Activated naive CD4-positive, alpha-beta T cell treated with Interleukin-2 at 50 U/mL for 16 hours (primary cell): ENCODE results near the gene PARD3.
"Not testable (repeated sequence)": the region's sequence is repeated elsewhere in the genome, so short reads cannot be mapped to it uniquely, and the experiment has no call there.

ENCODE experiments used
- DNase-seq: peaks from one replicate; pipeline ENCODE4 v3.0.0-alpha.2; 2020

Gene PARD3

GRCh38 chr10:34275626-34276130 is 539.4 kb downstream of the PARD3 start:
- DNase-seq: no peak

DNA sequence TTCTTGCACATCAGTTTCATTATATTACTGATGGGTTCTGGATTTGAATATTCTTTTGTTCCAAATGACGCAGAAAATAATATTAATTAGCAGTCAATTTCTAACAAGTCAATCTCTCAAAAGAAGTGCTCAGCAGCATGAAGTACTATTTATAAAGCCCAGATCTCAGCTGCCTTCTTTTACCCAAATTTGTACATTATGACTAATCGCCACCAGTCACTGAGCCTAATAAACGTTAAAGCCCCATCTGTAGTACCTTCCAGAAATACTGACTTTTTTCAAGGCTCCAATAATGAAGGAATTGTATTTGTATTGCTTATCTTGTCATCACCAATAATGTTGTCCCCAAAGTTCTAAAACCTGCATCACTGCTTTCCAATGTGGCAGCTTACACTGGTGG is 540.2 kb downstream of the PARD3 start:
- DNase-seq: no peak

- DNase-seq: no peak
Measured at GRCh38 chr10:34273340-34273739, 541.8 kb downstream of the PARD3 start.

- no peak for DNase-seq
Measured at GRCh38 chr10:34272316-34272715, 542.8 kb downstream of the PARD3 start.

- not testable (repeated sequence) for DNase-seq
Measured at GRCh38 chr10:34268410-34268809, 546.7 kb downstream of the PARD3 start.

DNA sequence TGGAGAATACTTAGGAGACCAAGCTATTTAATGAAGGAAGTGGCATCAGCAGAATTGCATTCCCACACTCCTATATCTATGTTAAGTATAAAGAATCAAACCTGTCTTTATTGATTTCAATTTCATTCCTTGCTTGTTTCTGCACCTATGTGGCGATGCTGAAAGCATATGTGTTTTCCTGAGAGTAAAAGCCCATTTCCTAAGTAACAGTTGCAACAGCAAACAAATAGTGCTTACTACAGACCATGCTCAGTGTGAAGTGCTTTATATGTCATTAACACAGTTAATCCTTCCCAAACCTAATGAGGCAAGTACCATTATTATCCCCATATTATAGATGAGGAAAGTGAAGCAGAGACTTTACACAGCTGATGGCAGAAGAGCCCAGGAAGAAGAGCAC is 552.1 kb downstream of the PARD3 start:
- no peak for DNase-seq

DNA sequence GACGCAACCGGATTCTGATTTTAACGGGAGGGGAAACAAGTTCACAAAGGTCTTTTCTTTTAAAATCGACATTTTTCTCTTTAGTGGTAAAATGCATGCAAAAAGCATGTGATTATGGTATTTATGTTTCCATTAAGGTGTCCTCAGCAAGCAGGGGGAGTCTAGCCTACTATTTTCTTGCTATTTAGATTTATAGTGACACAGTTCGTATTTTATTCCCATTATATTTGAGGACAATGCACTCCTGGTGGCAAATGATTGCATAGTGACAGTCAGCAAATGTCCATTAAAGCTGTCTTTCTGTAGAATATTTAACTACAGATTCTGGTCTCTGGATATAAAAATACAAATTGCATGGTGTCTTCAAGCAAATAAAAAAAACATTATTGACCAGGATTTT is 554.2 kb downstream of the PARD3 start:
- DNase-seq: no peak

GRCh38 chr10:34256216-34256615 is 558.9 kb downstream of the PARD3 start:
- DNase-seq: no peak

GRCh38 chr10:34255035-34255434 is 560.1 kb downstream of the PARD3 start:
- no peak for DNase-seq

DNA sequence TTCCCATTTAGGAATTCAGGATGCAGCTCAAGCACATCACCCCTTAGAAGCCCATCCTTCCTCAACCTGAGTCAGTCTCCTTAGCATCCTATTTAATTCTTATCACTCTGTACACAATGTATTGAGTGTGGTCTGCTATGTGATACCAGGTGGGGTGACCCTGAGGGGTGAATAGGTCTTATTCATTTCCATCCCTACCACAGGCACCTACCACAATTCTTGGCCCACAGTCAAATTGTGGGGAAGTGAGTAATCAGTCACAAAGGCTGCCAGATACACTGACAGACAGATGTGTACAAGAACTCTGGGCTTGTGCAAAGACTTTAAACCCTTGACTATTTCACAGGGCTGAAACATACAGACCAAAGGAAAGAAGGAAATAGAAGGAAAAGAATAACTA is 560.5 kb downstream of the PARD3 start:
- DNase-seq: no peak

DNA sequence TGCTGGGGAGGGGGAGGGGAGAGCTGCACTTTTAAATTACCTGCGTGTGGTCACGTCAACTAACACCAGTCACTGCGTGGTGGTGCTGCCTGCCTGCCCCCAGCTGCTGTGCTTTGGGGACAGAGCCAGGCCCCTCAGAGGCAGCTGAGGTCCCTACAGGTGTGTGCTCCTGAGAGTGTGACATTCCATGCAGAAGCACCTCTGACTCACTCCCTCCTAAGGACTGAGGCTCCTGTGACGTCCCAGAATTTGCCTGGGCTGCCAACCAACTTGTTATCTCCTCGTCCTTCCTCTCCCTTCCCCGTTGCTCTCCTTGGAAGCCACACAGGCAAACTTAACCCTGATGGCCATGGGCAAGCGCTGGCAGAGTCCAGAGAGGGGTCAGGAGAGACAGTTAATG is 563.0 kb downstream of the PARD3 start:
- no peak for DNase-seq

GRCh38 chr10:34251177-34251576 is 563.9 kb downstream of the PARD3 start:
- no peak for DNase-seq

GRCh38 chr10:34250722-34251121 is 564.4 kb downstream of the PARD3 start:
- DNase-seq: no peak

DNA sequence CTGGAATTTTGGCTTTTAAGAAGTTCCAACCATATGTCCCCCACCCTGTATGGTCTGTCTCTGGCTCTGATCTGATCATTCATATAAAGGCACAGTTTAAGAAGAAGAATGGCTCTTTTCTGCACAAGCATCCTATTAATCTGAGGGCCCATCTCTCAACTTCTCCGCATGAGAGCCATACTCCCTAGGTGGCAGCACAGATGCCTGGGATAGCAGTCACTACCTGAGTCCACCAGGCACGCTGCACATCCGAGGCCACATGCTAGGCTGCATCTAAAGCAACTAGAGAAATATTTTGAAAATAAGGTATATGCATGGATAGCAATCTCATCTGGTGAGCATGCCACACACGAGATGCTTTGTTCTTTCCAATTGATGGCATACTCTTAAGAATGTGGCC is 565.5 kb downstream of the PARD3 start:
- DNase-seq: no peak

GRCh38 chr10:34247560-34247959 is 567.5 kb downstream of the PARD3 start:
- DNase-seq: no peak

DNA sequence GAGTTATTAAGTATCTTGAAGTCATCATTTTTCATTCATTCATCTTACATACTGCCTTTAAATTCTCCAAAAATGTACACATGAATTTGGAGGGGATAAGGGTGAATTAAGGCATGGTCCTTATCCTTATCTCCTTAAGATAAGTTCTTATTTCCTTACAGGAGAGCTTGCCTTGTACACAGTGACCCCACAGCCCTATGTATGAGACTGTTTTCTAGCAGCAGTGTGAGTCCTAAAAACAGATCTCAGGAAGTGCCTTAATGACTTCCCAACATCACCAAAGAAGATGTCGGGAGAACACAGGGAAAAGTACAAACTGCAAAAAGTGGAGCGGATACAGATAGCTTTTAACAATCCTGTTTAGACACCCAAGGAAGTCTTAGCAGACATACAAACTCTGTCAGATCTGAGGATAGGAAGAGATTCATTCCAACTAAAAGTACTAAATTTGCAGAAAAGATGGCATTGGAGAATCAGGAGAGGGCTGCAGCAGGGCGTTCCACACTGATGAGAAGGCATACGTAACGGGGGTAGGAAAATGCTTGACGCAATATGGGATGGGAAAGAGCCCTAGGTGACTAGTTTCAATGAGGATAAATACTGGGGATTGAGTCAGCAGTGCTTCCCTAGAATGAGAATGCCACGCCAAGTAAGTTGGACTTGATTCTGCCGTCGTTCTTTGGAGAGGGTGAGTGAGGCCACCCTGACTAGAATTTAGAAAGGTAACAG is 570.2 kb downstream of the PARD3 start:
- DNase-seq: no peak

DNA sequence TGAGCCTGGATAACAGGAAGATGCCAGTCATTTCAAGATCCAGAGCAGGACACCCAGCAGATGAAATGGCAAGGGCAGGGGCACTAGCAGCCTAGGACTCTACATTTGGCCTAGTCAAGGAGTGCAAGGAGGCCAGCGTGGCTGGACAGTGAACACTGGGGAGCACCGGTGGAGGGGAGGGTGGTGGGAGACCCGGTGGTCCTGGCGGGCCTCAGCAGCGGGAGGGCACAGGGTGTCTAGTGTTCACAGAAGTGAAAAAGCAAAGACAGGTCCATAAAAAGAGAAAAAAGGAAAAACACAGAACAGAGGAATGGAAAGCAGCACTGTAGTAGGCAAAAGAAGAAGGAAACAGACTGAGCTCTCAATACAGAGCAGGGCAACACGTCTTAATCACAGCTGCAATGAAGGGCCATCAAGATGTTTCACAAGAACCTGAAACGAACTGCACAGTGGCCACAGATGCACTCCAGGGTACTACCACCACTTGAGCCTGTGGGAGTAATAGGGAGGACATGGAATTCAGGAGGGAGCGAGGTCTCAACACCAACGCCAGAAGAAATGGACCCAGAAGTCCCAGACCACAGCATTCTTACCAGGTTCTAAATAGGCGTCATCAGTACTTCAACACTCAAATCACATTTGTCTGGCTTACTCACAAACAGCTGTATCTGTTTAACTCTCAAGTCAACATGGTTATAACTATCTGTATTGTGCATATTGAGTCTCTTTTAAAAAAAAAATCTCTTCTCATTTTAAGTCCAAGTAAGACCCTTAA is 573.7 kb downstream of the PARD3 start:
- DNase-seq: no peak

- DNase-seq: no peak
Measured at GRCh38 chr10:34240039-34240438, 575.1 kb downstream of the PARD3 start.

GRCh38 chr10:34237898-34238455 is 577.1 kb downstream of the PARD3 start:
- no peak for DNase-seq

- no peak for DNase-seq
Measured at GRCh38 chr10:34236931-34237330, 578.2 kb downstream of the PARD3 start.

DNA sequence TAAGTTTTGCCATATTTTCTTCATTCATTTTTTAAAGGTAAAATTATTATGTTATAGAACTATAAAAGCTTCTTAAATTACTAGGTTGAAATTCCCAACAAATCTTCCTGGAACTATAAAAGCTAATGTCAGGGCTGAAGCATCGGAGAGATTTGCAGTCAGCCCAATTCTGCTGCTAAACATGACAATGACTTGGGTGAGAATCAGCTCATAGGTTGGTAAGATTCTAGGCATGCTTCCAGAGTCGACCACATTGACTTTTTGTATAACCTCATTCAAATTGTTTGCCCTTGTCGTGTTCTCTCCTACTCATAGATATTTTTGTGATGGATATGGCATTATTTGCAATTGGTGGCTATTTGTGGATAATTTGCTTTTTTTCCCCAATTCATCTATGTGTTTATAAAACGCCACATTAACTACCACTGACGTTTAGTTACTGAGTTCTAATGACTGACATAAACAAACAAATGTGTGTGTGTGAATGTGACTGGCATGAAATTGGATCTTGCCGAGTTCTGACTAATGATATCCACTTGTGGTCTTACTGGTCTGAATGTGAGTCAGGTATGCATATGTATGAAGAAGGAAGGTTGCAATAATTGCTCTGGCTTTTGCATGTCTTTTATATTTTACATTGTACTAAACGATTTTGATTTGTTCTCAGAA is 579.8 kb downstream of the PARD3 start:
- DNase-seq: no peak

- DNase-seq: no peak
Measured at GRCh38 chr10:34232481-34232880, 582.6 kb downstream of the PARD3 start.

- no peak for DNase-seq
Measured at GRCh38 chr10:34231441-34232180, 583.5 kb downstream of the PARD3 start.
